Activated CD4-positive, alpha-beta T cell treated with anti-CD3 and anti-CD28 coated beads, Interleukin-2, amount 50 U/mL, for 16 hours (primary cell): Measurements from ENCODE around the gene VPS52.
"Not testable (repeated sequence)": the region's sequence is repeated elsewhere in the genome, so short reads cannot be mapped to it uniquely, and the experiment has no call there.

Experiments used
- DNase-seq: peaks from one replicate; pipeline ENCODE4 v3.0.0-alpha.2; 2020

Gene VPS52

GRCh38 chr6:33249732-33250630, 21.7 kb downstream of the VPS52 start:
- DNase-seq: peak; percentile 30

- DNase-seq: peak; percentile 99
These were observed 22.5 kb downstream of the VPS52 start for GRCh38 chr6:33248932-33249731.

DNA sequence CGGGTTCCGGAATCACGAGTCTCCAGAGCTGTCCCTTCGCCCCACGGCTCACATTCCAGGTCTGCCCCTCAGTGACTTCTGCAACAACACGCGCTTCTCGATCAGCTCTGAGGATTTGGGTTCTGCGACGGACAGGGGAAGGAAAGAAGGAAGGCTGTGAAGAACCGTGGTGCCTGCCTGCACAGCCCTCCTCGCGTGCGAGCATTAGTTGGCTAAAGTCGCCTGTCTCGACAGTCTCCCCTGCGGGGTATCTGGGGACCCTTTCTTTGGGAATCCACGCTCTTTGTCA, 23.1 kb downstream of the VPS52 start:
- DNase-seq: no peak

- peak; percentile 93 for DNase-seq
These were observed 23.6 kb downstream of the VPS52 start for GRCh38 chr6:33247977-33248642.

- DNase-seq: no peak
These were observed 28.2 kb downstream of the VPS52 start for GRCh38 chr6:33243476-33243875.

GRCh38 chr6:33241968-33242367, 29.7 kb downstream of the VPS52 start:
- DNase-seq: peak; percentile 73

DNA sequence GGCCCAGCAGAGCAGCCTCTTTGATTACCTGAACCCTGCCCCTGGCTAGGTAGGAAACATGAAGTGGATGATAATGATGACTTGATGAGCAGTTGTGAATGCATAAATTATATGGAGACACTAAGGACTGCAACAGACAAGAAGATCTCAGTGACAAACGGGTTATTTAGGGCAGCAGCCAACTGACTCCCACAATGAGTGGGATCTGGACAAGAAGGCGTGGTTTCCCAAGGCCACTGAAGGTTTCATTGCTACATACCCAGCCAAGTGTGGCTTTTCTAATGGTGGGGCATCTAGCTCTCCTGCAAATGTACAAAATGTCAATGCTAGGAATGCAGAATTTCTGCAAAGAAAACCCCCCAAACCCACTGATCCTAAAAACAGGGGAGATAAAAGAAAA, 33.9 kb downstream of the VPS52 start:
- no peak for DNase-seq

DNA sequence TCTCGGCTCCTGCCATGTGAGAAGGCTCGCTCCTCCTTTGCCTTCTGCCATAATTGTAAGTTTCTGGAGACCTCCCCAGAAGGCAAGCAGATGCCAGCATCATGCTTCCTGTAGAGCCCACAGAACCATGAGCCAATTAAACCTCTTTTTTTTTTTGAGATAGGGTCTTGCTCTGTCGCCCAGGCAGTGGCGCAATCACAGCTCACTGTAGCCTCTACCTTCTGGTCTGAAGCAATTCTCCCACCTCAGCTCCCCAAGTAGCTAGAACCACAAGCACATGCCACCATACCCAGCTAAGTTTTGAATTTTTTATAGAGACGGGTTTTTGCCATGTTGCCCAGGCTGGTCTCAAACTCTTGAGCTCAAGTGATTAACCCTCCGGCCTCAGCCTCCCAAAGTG, 34.8 kb downstream of the VPS52 start:
- DNase-seq: no peak

GRCh38 chr6:33236328-33236727, 35.3 kb downstream of the VPS52 start:
- no peak for DNase-seq

GRCh38 chr6:33235221-33235634, 36.4 kb downstream of the VPS52 start:
- no peak for DNase-seq

DNA sequence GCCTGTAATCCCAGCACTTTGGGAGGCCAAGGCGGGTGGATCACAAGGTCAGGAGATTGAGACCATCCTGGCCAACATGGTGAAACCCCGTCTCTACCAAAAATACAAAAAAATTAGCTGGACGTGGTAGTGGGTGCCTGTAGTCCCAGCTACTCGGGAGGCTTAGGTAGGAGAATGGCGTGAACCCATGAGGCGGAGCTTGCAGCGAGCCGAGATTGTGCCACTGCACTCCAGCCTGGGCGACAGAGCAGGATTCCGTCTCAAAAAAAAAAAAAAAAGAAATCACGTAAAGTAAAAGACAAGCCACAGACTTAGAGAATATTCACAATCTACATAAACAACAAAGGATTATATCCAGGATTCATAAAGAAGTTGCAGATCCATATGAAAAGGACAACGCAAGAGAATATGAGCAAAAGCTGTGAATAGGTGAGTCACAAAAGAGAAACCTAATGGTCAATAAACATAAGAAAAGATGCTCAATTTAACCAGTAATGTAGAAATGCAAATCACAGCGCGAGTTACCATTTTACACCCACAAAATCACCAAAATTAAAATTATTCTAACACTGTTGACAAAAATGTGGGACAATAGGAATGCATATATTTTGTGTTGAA, 45.1 kb downstream of the VPS52 start:
- not testable (repeated sequence) for DNase-seq

DNA sequence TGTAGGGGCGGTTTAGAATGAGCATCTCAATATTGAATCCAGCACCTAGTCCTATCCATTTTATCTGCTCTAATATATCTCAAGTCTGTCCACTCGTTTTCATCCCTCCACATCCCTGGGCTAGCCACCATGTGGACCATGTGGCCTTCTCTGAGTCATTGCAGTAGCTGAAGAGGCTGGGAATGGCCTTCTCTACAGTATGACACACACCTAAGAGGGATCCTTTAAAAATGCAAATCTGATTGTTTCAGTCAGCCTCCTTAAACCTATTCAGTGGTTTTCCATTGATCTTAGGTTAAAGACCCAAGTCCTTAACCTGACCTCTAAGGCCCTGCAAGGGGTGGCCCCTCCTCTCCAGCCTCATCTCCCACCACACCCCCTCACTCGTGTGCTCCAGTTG, 54.0 kb downstream of the VPS52 start:
- DNase-seq: no peak

GRCh38 chr6:33217246-33217645, 54.4 kb downstream of the VPS52 start:
- DNase-seq: no peak

DNA sequence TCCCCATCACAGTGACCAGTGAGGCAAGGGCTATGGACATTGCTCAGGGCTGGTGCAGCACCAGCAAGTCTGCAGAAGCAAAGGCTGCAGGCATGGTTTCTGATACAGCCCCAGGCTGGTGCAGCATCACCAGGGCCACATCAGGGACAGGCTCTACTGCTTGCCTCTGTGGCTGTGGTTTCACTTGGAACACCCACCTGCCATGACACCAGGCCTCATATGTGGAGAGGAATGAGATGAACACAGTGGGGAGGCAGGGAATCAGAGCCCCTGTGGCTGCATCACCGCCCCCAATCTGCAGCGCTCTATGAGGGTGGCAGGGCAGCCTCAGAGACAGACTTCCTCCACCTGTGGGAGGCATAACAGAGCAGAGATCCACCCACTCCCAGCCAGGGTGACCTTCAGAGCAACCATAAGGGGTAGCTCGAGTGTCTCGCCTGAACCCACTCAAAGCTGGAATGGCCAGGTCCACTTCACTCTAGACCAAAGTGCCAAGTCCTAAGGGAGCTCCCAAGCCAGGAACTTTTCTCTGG, 55.5 kb downstream of the VPS52 start:
- no peak for DNase-seq

GRCh38 chr6:33215271-33216116, 56.2 kb downstream of the VPS52 start:
- no peak for DNase-seq

GRCh38 chr6:33213989-33214335, 57.7 kb downstream of the VPS52 start:
- DNase-seq: no peak

- no peak for DNase-seq
These were observed 58.3 kb downstream of the VPS52 start for GRCh38 chr6:33213166-33213988.

DNA sequence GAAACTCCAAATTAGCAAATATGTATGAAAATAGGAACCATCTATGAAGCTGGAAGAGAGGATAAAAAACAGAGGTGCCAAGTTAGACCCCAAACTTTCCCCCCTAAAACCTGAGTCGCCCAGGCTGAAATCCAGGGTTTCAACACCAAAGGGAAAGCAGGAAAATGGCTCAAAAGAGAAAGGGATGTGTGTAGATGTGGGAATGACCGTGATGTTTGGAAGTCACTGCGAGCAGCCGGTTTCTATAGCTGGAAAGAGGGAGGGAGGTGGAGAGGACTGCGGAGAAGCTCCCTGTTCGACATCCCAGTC, 58.9 kb downstream of the VPS52 start:
- DNase-seq: no peak

DNA sequence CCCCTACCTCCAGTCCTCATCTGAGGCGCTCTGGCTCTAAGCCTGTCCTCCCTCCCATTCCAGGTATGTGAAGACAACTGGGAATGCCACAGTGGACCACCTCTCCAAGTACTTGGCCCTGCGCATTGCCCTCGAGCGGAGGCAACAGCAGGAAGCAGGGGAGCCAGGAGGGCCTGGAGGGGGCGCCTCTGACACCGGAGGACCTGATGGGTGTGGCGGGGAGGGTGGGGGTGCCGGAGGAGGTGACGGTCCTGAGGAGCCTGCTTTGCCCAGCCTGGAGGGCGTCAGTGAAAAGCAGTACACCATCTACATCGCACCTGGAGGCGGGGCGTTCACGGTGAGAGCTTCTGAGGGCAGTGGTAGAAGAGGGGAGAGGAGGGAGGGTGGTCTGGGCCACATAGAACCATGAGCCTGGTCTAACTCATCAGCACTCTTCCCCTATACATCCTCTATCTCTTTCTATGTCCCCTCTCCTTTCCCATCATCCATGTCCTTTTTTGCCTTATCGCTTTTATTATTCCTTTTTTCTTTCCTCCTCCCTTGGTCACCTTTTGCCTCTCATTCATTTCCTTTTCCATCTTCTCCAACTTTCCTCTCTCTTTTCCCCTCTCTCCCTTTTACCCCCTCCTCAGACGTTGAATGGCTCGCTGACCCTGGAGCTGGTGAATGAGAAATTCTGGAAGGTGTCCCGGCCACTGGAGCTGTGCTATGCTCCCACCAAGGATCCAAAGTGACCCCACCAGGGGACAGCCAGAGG, 59.8 kb downstream of the VPS52 start:
- no peak for DNase-seq

DNA sequence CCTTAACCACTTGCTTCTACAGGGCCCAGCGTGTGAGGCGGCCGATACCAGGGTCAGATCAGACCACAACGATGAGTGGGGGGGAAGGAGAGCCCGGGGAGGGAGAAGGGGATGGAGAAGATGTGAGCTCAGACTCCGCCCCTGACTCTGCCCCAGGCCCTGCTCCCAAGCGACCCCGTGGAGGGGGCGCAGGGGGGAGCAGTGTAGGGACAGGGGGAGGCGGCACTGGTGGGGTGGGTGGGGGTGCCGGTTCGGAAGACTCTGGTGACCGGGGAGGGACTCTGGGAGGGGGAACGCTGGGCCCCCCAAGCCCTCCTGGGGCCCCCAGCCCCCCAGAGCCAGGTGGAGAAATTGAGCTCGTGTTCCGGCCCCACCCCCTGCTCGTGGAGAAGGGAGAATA, 60.5 kb downstream of the VPS52 start:
- DNase-seq: no peak

- no peak for DNase-seq
These were observed 61.8 kb downstream of the VPS52 start for GRCh38 chr6:33209856-33210255.
